IMR-90 (cell line): ENCODE results near the gene NUP50. TPM values are rescaled to one million over a fixed set of nuclear protein-coding genes. Genes with fewer than 3 reads are reported as not detected.

Experiments
- ATAC-seq: fragments of 200-7000 bp; cut with Tn5 transposase; 2 replicates; pipeline ENCODE4 v1.9.1; 2020; ENCODE audit warnings: low read depth, mild to moderate bottlenecking, moderate library complexity
- BruUV-seq: library from RNA; stranded (reverse); fragments of 400-500 nt; replicated peaks from 2 replicates; lab custom pipeline; 2021; lab: Mats Ljungman, UMichigan
- CTCF ChIA-PET: fragments of 300-600 bp; formaldehyde crosslinking; extraction: SDS; loops from one replicate; lab custom pipeline; 2021; ENCODE audit warnings: antibody characterized with exemption; lab: Yijun Ruan, JAX
- POLR2A ChIA-PET: fragments of 300-600 bp; sonication (Branson Sonifier 250); formaldehyde crosslinking; loops from one replicate; lab custom pipeline; 2022; ENCODE audit warnings: antibody characterized with exemption; ENCODE audit not compliant: unreplicated experiment; lab: Charles Lee
- DNase-seq: peaks from one replicate; pipeline ENCODE4 v3.0.0; 2013
- H2AFZ ChIP-seq: replicated peaks from 2 replicates; pipeline ENCODE3; 2013; ENCODE audit warnings: low read length, mild to moderate bottlenecking; ENCODE audit not compliant: poor library complexity
- H2AK5ac ChIP-seq: 2 replicates; pipeline ENCODE4 v1.6.1; 2013; ENCODE audit warnings: low read depth, low read length, inconsistent platforms
- H2AK9ac ChIP-seq: replicated peaks from 2 replicates; pipeline ENCODE3; 2013; ENCODE audit warnings: mild to moderate bottlenecking, low read depth, low read length, moderate library complexity; ENCODE audit not compliant: poor library complexity
- H2BK120ac ChIP-seq: 2 replicates; pipeline ENCODE4 v1.6.1; 2013; ENCODE audit warnings: low read depth, low read length, inconsistent platforms
- H2BK15ac ChIP-seq: 3 replicates; pipeline ENCODE4 v1.6.1; 2013; ENCODE audit warnings: low read depth, low read length, inconsistent platforms
- H2BK20ac ChIP-seq: 2 replicates; pipeline ENCODE4 v1.6.1; 2013; ENCODE audit warnings: low read depth, mild to moderate bottlenecking, inconsistent platforms, low read length, moderate library complexity
- H2BK5ac ChIP-seq: 2 replicates; pipeline ENCODE4 v1.6.1; 2013; ENCODE audit warnings: mild to moderate bottlenecking, low read depth, low read length, inconsistent platforms; ENCODE audit not compliant: poor library complexity, severe bottlenecking
- H3K14ac ChIP-seq: replicated peaks from 2 replicates; pipeline ENCODE4 v1.6.1; 2013; ENCODE audit warnings: low read depth, low read length, inconsistent platforms
- H3K18ac ChIP-seq: 2 replicates; pipeline ENCODE4 v1.6.1; 2013; ENCODE audit warnings: low read depth, low read length, control low read depth
- H3K23ac ChIP-seq: 2 replicates; pipeline ENCODE4 v1.6.1; 2013; ENCODE audit warnings: low read depth, low read length, inconsistent platforms
- H3K27ac ChIP-seq: 2 replicates; pipeline ENCODE4 v1.5.1; 2013; ENCODE audit warnings: mild to moderate bottlenecking, control low read depth, low read length; ENCODE audit not compliant: insufficient read depth
- H3K27me3 ChIP-seq: 2 replicates; pipeline ENCODE4 v1.6.1; 2013; ENCODE audit warnings: low read length; ENCODE audit not compliant: control insufficient read depth, insufficient read depth
- H3K36me3 ChIP-seq: 2 replicates; pipeline ENCODE4 v1.6.1; 2013; ENCODE audit warnings: low read length, mixed read lengths; ENCODE audit not compliant: control insufficient read depth, insufficient read depth
- H3K4ac ChIP-seq: 2 replicates; pipeline ENCODE4 v1.6.1; 2013; ENCODE audit warnings: low read depth, low read length, inconsistent platforms
- H3K4me1 ChIP-seq: 2 replicates; pipeline ENCODE4 v1.6.1; 2013; ENCODE audit warnings: low read length, mixed read lengths; ENCODE audit not compliant: control insufficient read depth, insufficient read depth
- H3K4me2 ChIP-seq: 2 replicates; pipeline ENCODE4 v1.6.1; 2013; ENCODE audit warnings: low read depth, mild to moderate bottlenecking, control low read depth, low read length, moderate library complexity
- H3K4me3 ChIP-seq: 2 replicates; pipeline ENCODE4 v1.5.1; 2013; ENCODE audit warnings: low read depth, mild to moderate bottlenecking, control low read depth, low read length, moderate library complexity; ENCODE audit not compliant: insufficient read depth
- H3K56ac ChIP-seq: 2 replicates; pipeline ENCODE4 v1.6.1; 2013; ENCODE audit warnings: low read length, inconsistent platforms; ENCODE audit not compliant: insufficient read depth; ENCODE audit errors: extremely low read depth
- H3K79me1 ChIP-seq, 2 experiments: 2 replicates each; pipeline ENCODE4 v1.6.1; 2013; ENCODE audit warnings: low read length in 2 of 2, inconsistent platforms in 1 of 2, low read depth in 1 of 2
- H3K9ac ChIP-seq: 2 replicates; pipeline ENCODE4 v1.6.1; 2013; ENCODE audit warnings: low read depth, low read length, control low read depth
- H3K9me1 ChIP-seq: 2 replicates; pipeline ENCODE4 v1.6.1; 2013; ENCODE audit warnings: low read length, inconsistent platforms; ENCODE audit not compliant: insufficient read depth
- H3K9me3 ChIP-seq: 2 replicates; pipeline ENCODE4 v1.6.1; 2013; ENCODE audit warnings: low read length; ENCODE audit not compliant: control insufficient read depth, insufficient read depth
- H4K20me1 ChIP-seq: 2 replicates; pipeline ENCODE4 v1.6.1; 2013; ENCODE audit warnings: low read length, inconsistent platforms; ENCODE audit not compliant: insufficient read depth
- H4K5ac ChIP-seq: 2 replicates; pipeline ENCODE4 v1.6.1; 2013; ENCODE audit warnings: mild to moderate bottlenecking, low read depth, low read length, control low read depth
- H4K8ac ChIP-seq, 2 experiments: 2 replicates each; pipeline ENCODE4 v1.6.1; 2013; ENCODE audit warnings: low read depth in 2 of 2, low read length in 2 of 2, control low read depth in 1 of 2, inconsistent platforms in 1 of 2
- H4K91ac ChIP-seq: 2 replicates; pipeline ENCODE4 v1.6.1; 2013; ENCODE audit warnings: low read depth, low read length, inconsistent platforms; ENCODE audit not compliant: insufficient read depth
- BHLHE40 ChIP-seq: fragments of 150-350 bp; IDR thresholded peaks from 2 replicates; pipeline ENCODE4 v1.6.1; 2016; ENCODE audit warnings: mild to moderate bottlenecking, low read depth, low read length
- CEBPB ChIP-seq: IDR thresholded peaks from 2 replicates; pipeline ENCODE4 v1.6.1; 2012; ENCODE audit warnings: low read depth, low read length, improper control_type of control experiment
- CHD1 ChIP-seq: IDR thresholded peaks from 2 replicates; pipeline ENCODE4 v1.6.1; 2012; ENCODE audit warnings: low read depth, low read length, improper control_type of control experiment
- FOS ChIP-seq: fragments of 150-350 bp; IDR thresholded peaks from 2 replicates; pipeline ENCODE4 v1.6.1; 2016; ENCODE audit warnings: low read depth, low read length
- MAFK ChIP-seq: IDR thresholded peaks from 2 replicates; pipeline ENCODE4 v1.6.1; 2012; ENCODE audit warnings: low read depth, low read length, improper control_type of control experiment
- MAZ ChIP-seq: IDR thresholded peaks from 2 replicates; pipeline ENCODE4 v1.6.1; 2012; ENCODE audit warnings: low read depth, mild to moderate bottlenecking, low read length, improper control_type of control experiment, moderate library complexity, borderline replicate concordance
- MXI1 ChIP-seq: IDR thresholded peaks from 2 replicates; pipeline ENCODE4 v1.6.1; 2012; ENCODE audit warnings: low read depth, mild to moderate bottlenecking, low read length, moderate library complexity, borderline replicate concordance
- POLR2A ChIP-seq: IDR thresholded peaks from 2 replicates; pipeline ENCODE4 v1.6.1; 2012; ENCODE audit warnings: mild to moderate bottlenecking, low read depth, low read length
- RAD21 ChIP-seq: IDR thresholded peaks from 2 replicates; pipeline ENCODE4 v1.6.1; 2012; ENCODE audit warnings: low read length, improper control_type of control experiment
- RCOR1 ChIP-seq: IDR thresholded peaks from 2 replicates; pipeline ENCODE4 v1.6.1; 2012; ENCODE audit warnings: mild to moderate bottlenecking, low read length, improper control_type of control experiment; ENCODE audit not compliant: insufficient replicate concordance
- RFX5 ChIP-seq: IDR thresholded peaks from 2 replicates; pipeline ENCODE4 v1.8.0; 2012; ENCODE audit warnings: low read depth, mild to moderate bottlenecking, low read length, moderate library complexity
- SMC3 ChIP-seq: fragments of 150-350 bp; IDR thresholded peaks from 2 replicates; pipeline ENCODE4 v1.6.1; 2016; ENCODE audit warnings: low read depth, mild to moderate bottlenecking, antibody characterized with exemption, low read length, moderate library complexity
- WGBS, 2 experiments: methylation state at CpG; one replicate each; pipeline versions ENCODE4 v1.1.5 to v1.1.7; 2013; ENCODE audit warnings: missing lambda C conversion rate in 2 of 2; ENCODE audit not compliant: insufficient read length in 1 of 2; ENCODE audit errors: extremely low coverage in 2 of 2; 5-methylcytosine and 5-hydroxymethylcytosine counted together
- dilution Hi-C: fragments of 300-500 bp; cut with HindIII; formaldehyde crosslinking; loops from one replicate; pipeline ENCODE4 v1.14.3; 2018; ENCODE audit warnings: low sequenced_read_pairs; ENCODE audit not compliant: unreplicated experiment
- in situ Hi-C: fragments of 300-500 bp; cut with MboI; formaldehyde crosslinking; loops from 3 replicates; pipeline ENCODE4 v1.14.3; 2019; ENCODE audit warnings: low sequenced_read_pairs, inconsistent platforms, mixed read lengths
- intact Hi-C: fragments of 100-400 bp; cut with micrococcal nuclease; formaldehyde crosslinking; loops from 2 replicates; pipeline ENCODE4 v1.10.0; 2022
- polyA plus RNA-seq, 3 experiments: library from polyadenylated mRNA; depleted of rRNA; stranded (reverse); fragments of >200 nt; gene quantifications; 2 replicates each; pipeline ENCODE4 v1.2.3, GENCODE V29; 2012; ENCODE audit warnings: low replicate concordance in 1 of 3
- total RNA-seq: library from RNA; depleted of rRNA; stranded (reverse); fragments of >200 nt; gene quantifications from 2 replicates; pipeline ENCODE4 v1.2.3, GENCODE V29; 2012
- TF ChIP-seq, protein P1 (sequence below): fragments of 150-350 bp; IDR thresholded peaks from 2 replicates; pipeline ENCODE4 v1.6.1; 2016; ENCODE audit warnings: low read depth, mild to moderate bottlenecking, low read length, moderate library complexity, borderline replicate concordance
- TF ChIP-seq, protein P2 (sequence below): conservative IDR thresholded peaks from 2 replicates; pipeline ENCODE4 v1.5.1; 2012; ENCODE audit warnings: mild to moderate bottlenecking, low read depth, low read length, improper control_type of control experiment

The NUP50 gene
- total and polyA plus RNA-seq, 2 of the 4 experiments (the other 2 are of a cell fraction): 12.8 to 65.4 TPM

DNA sequence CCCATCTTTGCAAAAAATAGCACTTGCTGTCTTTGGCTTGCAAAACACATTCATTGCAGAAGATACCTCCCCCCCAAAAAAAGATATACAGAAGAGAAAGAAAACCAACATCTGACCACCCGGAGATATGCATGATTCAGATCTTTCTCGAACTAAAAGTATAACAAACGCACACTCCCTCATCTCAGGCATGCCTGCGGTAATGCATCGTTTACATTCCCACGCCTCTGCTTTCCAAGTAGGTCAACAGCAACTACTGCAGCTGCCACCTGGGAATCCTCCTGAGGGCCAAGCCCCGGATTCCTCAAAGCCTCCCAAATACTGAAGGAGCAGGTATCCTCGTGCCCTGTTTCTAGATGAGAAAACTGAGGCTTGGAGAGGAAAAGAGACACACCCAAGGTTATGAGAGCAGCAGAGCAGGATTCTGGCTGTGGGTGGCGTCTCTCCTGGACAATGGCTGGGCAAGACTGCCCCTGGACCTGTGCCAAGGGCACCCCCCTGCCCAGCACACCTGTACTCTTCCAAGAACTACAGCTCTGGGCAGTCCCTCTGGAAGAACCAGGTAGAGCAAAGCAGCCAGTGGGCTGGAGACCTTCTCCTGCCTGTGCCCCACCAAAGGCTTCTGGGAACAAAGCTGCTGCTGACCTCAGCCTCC lies 38.1 kb downstream of the NUP50 start:
- peak overlapping the region; percentile 97 for H2AK5ac ChIP-seq
- H2AK9ac ChIP-seq: peak overlapping the region; percentile 89
- ChIA-PET CTCF (no interaction called here), POLR2A (no interaction called here)
- no CpG with 5 or more reads among the region's 9 CpGs for WGBS, 2 experiments
- H2BK20ac ChIP-seq: peak overlapping the region; percentile 23
- no peak overlapping the region for H3K4me3 ChIP-seq
- peak overlapping the region; percentile 75 for H3K14ac ChIP-seq
- H4K8ac ChIP-seq: peak overlapping the region in 1 of 2 experiments; percentile 68; a peak in 2 of 4 replicates
- H3K56ac ChIP-seq: no peak overlapping the region
- in situ Hi-C loops (no loop called here), intact Hi-C loops (loop anchor here (1.0 to 5.0 kb wide), 3 partner anchors 39 to 100 kb away; partner anchors contain the start of gene NUP50), dilution Hi-C loops (no loop called here)
- peaks cover 56% of the 10 kb centered on the region for H3K36me3 ChIP-seq
- DNase-seq (peak; percentile 100), ATAC-seq (peak; percentile 88)
- H3K18ac ChIP-seq: peak overlapping the region; percentile 48
- no peak overlapping the region for H3K4me2 ChIP-seq
- peak overlapping the region; percentile 91 for H3K4ac ChIP-seq
- peak overlapping the region; percentile 8; the same call in 1 of the 3 replicates for H2BK15ac ChIP-seq
- H3K9me3 ChIP-seq: no peaks in the 10 kb centered on the region
- peak overlapping the region; percentile 46 for H2BK5ac ChIP-seq
- no TSS peak for BruUV-seq
- peak overlapping the region; percentile 93 for H4K91ac ChIP-seq
- no peaks in the 10 kb centered on the region for H3K27me3 ChIP-seq
- H2BK120ac ChIP-seq: peak overlapping the region; percentile 94
- peaks cover 15% of the 10 kb centered on the region for H3K9me1 ChIP-seq
- H3K23ac ChIP-seq: peak overlapping the region; percentile 55
- peak overlapping the region; percentile 14; the same call in 1 of the 2 replicates for H4K5ac ChIP-seq
- H4K20me1 ChIP-seq: peaks cover 24% of the 10 kb centered on the region
- H3K79me1 ChIP-seq: peaks cover 0 to 21% of the 10 kb centered on the region in 2 experiments; a peak in 3 of 4 replicates
- peak overlapping the region; percentile 38 for H3K27ac ChIP-seq
- peaks cover 21% of the 10 kb centered on the region for H3K4me1 ChIP-seq
- H3K9ac ChIP-seq: no peak overlapping the region
- H2AFZ ChIP-seq: peak overlapping the region; percentile 45
- TF ChIP-seq FOS: peak; percentile 97
- TF ChIP-seq POLR2A: no peak
- TF ChIP-seq CEBPB: peak; percentile 82
- peak; percentile 60; the same call in 1 of the 2 replicates for TF ChIP-seq MAZ
- TF ChIP-seq, protein P1, sequence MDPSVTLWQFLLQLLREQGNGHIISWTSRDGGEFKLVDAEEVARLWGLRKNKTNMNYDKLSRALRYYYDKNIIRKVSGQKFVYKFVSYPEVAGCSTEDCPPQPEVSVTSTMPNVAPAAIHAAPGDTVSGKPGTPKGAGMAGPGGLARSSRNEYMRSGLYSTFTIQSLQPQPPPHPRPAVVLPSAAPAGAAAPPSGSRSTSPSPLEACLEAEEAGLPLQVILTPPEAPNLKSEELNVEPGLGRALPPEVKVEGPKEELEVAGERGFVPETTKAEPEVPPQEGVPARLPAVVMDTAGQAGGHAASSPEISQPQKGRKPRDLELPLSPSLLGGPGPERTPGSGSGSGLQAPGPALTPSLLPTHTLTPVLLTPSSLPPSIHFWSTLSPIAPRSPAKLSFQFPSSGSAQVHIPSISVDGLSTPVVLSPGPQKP: no peak
- no peak for TF ChIP-seq SMC3
- TF ChIP-seq RAD21: no peak; the same call in 1 of the 2 replicates
- peak; percentile 98 for TF ChIP-seq RCOR1
- TF ChIP-seq, protein P2, sequence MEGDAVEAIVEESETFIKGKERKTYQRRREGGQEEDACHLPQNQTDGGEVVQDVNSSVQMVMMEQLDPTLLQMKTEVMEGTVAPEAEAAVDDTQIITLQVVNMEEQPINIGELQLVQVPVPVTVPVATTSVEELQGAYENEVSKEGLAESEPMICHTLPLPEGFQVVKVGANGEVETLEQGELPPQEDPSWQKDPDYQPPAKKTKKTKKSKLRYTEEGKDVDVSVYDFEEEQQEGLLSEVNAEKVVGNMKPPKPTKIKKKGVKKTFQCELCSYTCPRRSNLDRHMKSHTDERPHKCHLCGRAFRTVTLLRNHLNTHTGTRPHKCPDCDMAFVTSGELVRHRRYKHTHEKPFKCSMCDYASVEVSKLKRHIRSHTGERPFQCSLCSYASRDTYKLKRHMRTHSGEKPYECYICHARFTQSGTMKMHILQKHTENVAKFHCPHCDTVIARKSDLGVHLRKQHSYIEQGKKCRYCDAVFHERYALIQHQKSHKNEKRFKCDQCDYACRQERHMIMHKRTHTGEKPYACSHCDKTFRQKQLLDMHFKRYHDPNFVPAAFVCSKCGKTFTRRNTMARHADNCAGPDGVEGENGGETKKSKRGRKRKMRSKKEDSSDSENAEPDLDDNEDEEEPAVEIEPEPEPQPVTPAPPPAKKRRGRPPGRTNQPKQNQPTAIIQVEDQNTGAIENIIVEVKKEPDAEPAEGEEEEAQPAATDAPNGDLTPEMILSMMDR: no peak
- TF ChIP-seq RFX5: no peak
- TF ChIP-seq CHD1: no peak; the same call in 1 of the 2 replicates
- no peak for TF ChIP-seq MAFK
- no peak for TF ChIP-seq MXI1
- peak; percentile 89 for TF ChIP-seq BHLHE40
